Transverse colon (tissue), 4 donors: ENCODE measurements around the gene LRP1B. TPM values are rescaled to one million over a fixed set of nuclear protein-coding genes. Genes with fewer than 3 reads are reported as not detected.

ENCODE experiments used
- DNase-seq: peaks from one replicate; pipeline ENCODE4 v3.0.0-alpha.2; 2019
- H3K27ac ChIP-seq, 4 donors: fragments of 200-600 bp; sonication (generic); 2 replicates each; pipeline ENCODE4 v1.5.1; 2016 to 2018; ENCODE audit warnings: inconsistent platforms in 4 of 4
- H3K27me3 ChIP-seq: fragments of 200-600 bp; sonication (generic); 2 replicates; pipeline ENCODE4 v1.5.1; 2017; ENCODE audit warnings: inconsistent platforms
- H3K36me3 ChIP-seq, 4 donors: fragments of 200-600 bp; sonication (generic); 2 replicates each; pipeline ENCODE4 v1.5.1; 2017 to 2019; ENCODE audit warnings: inconsistent platforms in 4 of 4
- H3K4me1 ChIP-seq, 4 donors: fragments of 200-600 bp; sonication (generic); 2 replicates each; pipeline ENCODE4 v1.5.1; 2017 to 2020; ENCODE audit warnings: inconsistent platforms in 4 of 4
- H3K4me3 ChIP-seq, 4 donors: fragments of 200-600 bp; sonication (generic); 1 replicate in 1 of 4; 2 replicates in 3 of 4; pipeline versions ENCODE4 v1.5.1 to v1.6.1; 2017 to 2019; ENCODE audit warnings: inconsistent platforms in 4 of 4
- H3K9me3 ChIP-seq, 2 donors: fragments of 200-600 bp; sonication (generic); 2 replicates each; pipeline ENCODE4 v1.5.1; 2017 to 2019; ENCODE audit warnings: inconsistent platforms in 2 of 2
- EP300 ChIP-seq: sonication (generic); formaldehyde crosslinking; IDR thresholded peaks from one replicate; pipeline ENCODE4 v1.6.1; 2017; ENCODE audit warnings: antibody characterized with exemption, low read depth
- POLR2A ChIP-seq: fragments of 450-650 bp; IDR thresholded peaks from one replicate; pipeline ENCODE4 v1.6.1; 2016; ENCODE audit warnings: antibody characterized with exemption, mild to moderate bottlenecking, moderate library complexity
- POLR2AphosphoS5 ChIP-seq, 3 donors: sonication (generic); formaldehyde crosslinking; IDR thresholded peaks; one replicate each; pipeline ENCODE4 v1.6.1; 2016; ENCODE audit warnings: antibody characterized with exemption in 3 of 3
- WGBS, 2 donors: methylation state at CpG; one replicate each; pipeline ENCODE4 v1.1.5; 2018; ENCODE audit warnings: low coverage in 1 of 2; 5-methylcytosine and 5-hydroxymethylcytosine counted together
- in situ Hi-C, 4 donors: fragments of 200-750 bp; cut with MboI; loops; one replicate each; pipeline versions ENCODE4 v1.15.0 to v1.15.1; 2017; ENCODE audit warnings: low sequenced_read_pairs in 3 of 4, low pct_ligation_motif_present in 1 of 4, low pct_unique_long_range_greater_than_20kb in 1 of 4
- intact Hi-C: fragments of 100-400 bp; cut with DNase I; formaldehyde crosslinking; loops from one replicate; pipeline ENCODE4 v1.15.1; 2023; ENCODE audit warnings: low total_unique reads
- total RNA-seq, 4 donors: library from RNA; depleted of rRNA; stranded (reverse); fragments of >200 nt; gene quantifications; one replicate each; pipeline ENCODE4 v1.1.0, GENCODE V29; 2016
- TF ChIP-seq, protein P1 (sequence below), 5 experiments: fragments of 200-600 bp in 3 of 5; fragments of 450-650 bp in 2 of 5; sonication (generic) in 3 of 5; IDR thresholded peaks; 1 replicate in 2 of 5; 2 replicates in 3 of 5; pipeline ENCODE4 v1.5.1; 2016 to 2017; ENCODE audit warnings: antibody characterized with exemption in 5 of 5, inconsistent platforms in 3 of 5, mild to moderate bottlenecking in 2 of 5, moderate library complexity in 1 of 5

The LRP1B gene
- total RNA-seq, 4 donors from 2014 or later, result 0.48 to 5.4 (median 0.82) TPM; not detected in 1

DNA sequence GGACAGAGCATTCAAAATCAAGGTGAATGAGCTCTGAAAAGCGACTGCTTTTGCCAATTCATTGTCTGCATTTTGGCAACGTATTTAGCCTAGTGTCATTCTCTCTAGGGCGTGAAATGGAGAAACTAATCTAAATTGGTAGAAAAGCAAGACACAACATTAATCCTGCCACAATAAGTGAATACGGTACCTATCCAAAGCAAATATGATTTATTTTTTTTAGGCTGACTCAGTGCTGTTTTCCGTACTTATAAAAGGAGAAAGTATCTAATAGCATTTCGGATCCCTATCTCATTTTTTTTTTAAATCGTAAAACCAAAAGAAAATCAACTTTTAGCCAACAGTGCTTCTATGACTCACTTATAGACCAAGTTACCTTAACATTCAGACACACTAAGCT lies 672.5 kb downstream of the LRP1B start:
- Histone ChIP-seq H3K27me3 (no peaks in the 10 kb centered on the region), H3K9me3 (no peaks in the 10 kb centered on the region), H3K27ac (no peak overlapping the region), H3K36me3 (no peaks in the 10 kb centered on the region), H3K4me3 (no peak overlapping the region), H3K4me1 (no peaks in the 10 kb centered on the region)
- in situ Hi-C loops (no loop called here), intact Hi-C loops (no loop called here)
- DNase-seq, result no peak
- WGBS, 2 donors, result 78 to 79% methylated on average over 7 of the region's 7 CpGs
- TF ChIP-seq POLR2A (no peak), POLR2AphosphoS5 (IDR thresholded peaks at IDR 0.05) (no peak), EP300 (no peak)
- TF ChIP-seq, protein P1, sequence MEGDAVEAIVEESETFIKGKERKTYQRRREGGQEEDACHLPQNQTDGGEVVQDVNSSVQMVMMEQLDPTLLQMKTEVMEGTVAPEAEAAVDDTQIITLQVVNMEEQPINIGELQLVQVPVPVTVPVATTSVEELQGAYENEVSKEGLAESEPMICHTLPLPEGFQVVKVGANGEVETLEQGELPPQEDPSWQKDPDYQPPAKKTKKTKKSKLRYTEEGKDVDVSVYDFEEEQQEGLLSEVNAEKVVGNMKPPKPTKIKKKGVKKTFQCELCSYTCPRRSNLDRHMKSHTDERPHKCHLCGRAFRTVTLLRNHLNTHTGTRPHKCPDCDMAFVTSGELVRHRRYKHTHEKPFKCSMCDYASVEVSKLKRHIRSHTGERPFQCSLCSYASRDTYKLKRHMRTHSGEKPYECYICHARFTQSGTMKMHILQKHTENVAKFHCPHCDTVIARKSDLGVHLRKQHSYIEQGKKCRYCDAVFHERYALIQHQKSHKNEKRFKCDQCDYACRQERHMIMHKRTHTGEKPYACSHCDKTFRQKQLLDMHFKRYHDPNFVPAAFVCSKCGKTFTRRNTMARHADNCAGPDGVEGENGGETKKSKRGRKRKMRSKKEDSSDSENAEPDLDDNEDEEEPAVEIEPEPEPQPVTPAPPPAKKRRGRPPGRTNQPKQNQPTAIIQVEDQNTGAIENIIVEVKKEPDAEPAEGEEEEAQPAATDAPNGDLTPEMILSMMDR (IDR thresholded peaks at IDR 0.05), result no peak

DNA sequence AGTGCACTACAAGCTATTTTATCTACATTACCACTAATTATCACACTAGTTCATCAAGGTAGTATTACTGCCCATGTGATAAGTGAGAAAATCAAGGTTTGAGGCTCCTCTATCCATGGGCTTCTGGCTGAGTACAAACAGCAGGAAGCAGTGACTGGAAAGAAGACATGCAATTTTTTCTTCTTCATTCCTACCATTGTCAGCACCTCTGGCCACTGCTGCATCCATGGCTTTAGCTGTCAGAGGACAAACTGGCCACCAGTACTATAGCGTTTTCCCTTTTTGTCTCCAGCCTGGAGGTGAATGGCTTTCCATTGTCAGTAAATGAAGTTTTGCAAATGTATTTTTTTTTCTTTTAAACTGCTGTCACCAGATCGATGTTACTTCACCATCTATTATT lies 674.9 kb downstream of the LRP1B start:
- intact Hi-C loops (no loop called here), in situ Hi-C loops (no loop called here)
- no peak for DNase-seq
- H3K4me3 ChIP-seq, result no peak overlapping the region
- no peaks in the 10 kb centered on the region for H3K36me3 ChIP-seq
- TF ChIP-seq, protein P1 (IDR thresholded peaks at IDR 0.05), result no peak
- WGBS, 2 donors, result 53 to 65% methylated on average over 2 of the region's 2 CpGs
- no peaks in the 10 kb centered on the region for H3K27me3 ChIP-seq
- no peaks in the 10 kb centered on the region for H3K9me3 ChIP-seq
- no peaks in the 10 kb centered on the region for H3K4me1 ChIP-seq
- H3K27ac ChIP-seq, result no peak overlapping the region

DNA sequence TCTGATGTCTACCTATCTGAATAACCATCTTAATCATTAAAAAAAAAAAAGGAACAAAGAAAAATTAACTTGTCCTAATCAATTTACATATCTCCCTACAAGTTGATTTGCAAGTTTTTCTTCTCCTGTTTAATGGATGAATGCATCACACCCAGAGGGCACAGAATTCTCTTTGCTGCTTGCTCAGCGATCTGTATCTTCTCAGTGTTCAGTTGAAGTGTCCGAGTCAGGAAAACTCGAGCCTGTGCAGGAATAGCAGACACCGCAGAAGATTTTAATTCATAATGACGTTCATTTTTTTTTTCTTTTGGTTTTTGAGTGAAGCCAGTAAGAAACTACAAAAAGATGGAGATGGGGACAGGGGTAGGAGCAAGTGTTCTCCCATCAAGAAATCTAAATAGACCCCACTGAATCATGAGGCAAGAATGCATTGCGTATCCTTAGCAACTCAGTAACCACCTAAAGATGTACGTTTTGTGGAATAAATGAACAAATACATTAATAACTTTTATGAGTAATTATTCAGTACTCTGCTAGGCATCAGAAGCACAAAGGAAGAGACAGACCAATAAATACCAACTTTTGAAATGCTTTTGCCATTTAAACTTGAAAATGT lies 675.5 kb downstream of the LRP1B start:
- WGBS, 2 donors, result 74 to 80% methylated on average over 7 of the region's 7 CpGs
- intact Hi-C loops, result no loop called here
- Histone ChIP-seq H3K27ac (no peak overlapping the region), H3K27me3 (no peaks in the 10 kb centered on the region), H3K4me3 (no peak overlapping the region), H3K36me3 (no peaks in the 10 kb centered on the region), H3K9me3 (no peaks in the 10 kb centered on the region), H3K4me1 (no peaks in the 10 kb centered on the region)
- in situ Hi-C loops, result no loop called here
- TF ChIP-seq POLR2A (no peak), EP300 (no peak), POLR2AphosphoS5 (IDR thresholded peaks at IDR 0.05) (no peak)
- TF ChIP-seq, protein P1 (IDR thresholded peaks at IDR 0.05), result no peak
- no peak for DNase-seq

DNA sequence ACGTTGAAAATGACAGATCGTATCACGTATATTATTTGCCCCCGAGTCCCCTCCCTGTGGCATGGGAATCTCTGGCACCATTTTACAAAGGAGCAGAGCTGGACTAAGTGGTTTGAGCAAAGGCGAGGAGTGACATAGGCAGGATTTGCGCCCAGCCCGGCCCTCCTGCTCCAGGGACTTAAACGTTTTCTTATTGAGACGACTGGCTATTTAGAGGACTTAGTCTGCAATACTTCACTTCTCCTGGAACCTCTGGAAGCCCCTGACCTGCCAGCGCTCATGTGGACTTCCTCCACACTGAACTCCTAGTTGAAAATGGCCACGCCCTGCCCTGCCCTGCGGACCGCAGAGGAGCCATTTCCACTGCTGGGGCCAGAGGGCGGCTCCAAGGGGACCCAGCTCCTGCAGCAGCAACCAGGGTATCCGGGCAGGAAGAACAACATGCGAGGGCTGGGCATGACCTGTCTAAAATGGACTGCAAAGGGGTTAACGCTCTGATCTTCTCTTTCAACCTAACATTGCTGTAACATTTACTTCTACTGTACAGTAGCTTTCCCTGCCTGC lies 690.7 kb downstream of the LRP1B start:
- 87 to 90% methylated on average over 6 to 17 of the region's 17 CpGs for WGBS, 2 donors
- DNase-seq, result no peak
- no peaks in the 10 kb centered on the region for H3K4me1 ChIP-seq
- H3K27me3 ChIP-seq, result no peaks in the 10 kb centered on the region
- no peaks in the 10 kb centered on the region for H3K36me3 ChIP-seq
- H3K27ac ChIP-seq, result no peak overlapping the region
- H3K4me3 ChIP-seq, result no peak overlapping the region
- H3K9me3 ChIP-seq, result no peaks in the 10 kb centered on the region
- intact Hi-C loops, result no loop called here
- TF ChIP-seq POLR2A (no peak), EP300 (no peak), POLR2AphosphoS5 (IDR thresholded peaks at IDR 0.05) (no peak)
- TF ChIP-seq, protein P1 (IDR thresholded peaks at IDR 0.05), result no peak
- in situ Hi-C loops, result no loop called here
